ENCODE measurements around the gene PCNX2.

DNA sequence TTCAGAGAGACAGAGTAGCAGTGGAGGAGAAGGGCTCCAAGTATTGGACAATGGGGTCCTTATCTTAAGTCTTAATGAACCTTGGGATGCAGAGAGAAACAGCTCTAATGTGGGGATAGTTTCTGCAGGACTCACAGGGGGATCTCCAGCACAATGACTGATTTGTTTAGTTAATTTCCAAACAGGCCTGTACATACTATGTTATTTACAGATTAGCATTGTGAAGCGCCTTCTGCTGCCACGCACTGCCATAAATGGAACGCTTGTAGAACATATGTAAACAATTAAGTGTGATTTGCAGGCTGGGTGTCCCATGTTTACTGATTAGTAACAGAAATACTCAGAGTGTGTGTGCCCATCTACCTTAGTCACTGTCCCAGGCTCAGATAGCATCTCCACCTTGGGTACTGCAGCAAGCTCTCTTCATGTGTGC, 289.0 kb downstream of the PCNX2 start:
- TF ChIP-seq, protein P1, sequence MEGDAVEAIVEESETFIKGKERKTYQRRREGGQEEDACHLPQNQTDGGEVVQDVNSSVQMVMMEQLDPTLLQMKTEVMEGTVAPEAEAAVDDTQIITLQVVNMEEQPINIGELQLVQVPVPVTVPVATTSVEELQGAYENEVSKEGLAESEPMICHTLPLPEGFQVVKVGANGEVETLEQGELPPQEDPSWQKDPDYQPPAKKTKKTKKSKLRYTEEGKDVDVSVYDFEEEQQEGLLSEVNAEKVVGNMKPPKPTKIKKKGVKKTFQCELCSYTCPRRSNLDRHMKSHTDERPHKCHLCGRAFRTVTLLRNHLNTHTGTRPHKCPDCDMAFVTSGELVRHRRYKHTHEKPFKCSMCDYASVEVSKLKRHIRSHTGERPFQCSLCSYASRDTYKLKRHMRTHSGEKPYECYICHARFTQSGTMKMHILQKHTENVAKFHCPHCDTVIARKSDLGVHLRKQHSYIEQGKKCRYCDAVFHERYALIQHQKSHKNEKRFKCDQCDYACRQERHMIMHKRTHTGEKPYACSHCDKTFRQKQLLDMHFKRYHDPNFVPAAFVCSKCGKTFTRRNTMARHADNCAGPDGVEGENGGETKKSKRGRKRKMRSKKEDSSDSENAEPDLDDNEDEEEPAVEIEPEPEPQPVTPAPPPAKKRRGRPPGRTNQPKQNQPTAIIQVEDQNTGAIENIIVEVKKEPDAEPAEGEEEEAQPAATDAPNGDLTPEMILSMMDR (conservative IDR thresholded peaks at IDR 0.05) = no peak
- no peak for TF ChIP-seq EZH2 (IDR thresholded peaks at IDR 0.05; ENCODE audit: low read depth)

All from PC-9 (cell line).